HepG2 (cell line): ENCODE results near the gene TRIM27. TPM values are rescaled to one million over a fixed set of nuclear protein-coding genes. Genes with fewer than 3 reads are reported as not detected.
A peak's percentile ranks its signal among the peaks of the same experiment; 100 is the strongest.

Experiments
- AGO2 ChIP-seq: fragments of 200-400 bp; formaldehyde crosslinking; optimal IDR thresholded peaks from 2 replicates; pipeline ENCODE3; 2017; ENCODE audit warnings: mild to moderate bottlenecking, low read depth, low read length, moderate library complexity
- CBX5 ChIP-seq: sonication (generic); formaldehyde crosslinking; IDR thresholded peaks from 2 replicates; pipeline ENCODE4 v1.4.0; 2020; ENCODE audit warnings: missing genetic modification reagents, borderline replicate concordance
- ESRRA ChIP-seq: sonication (generic); formaldehyde crosslinking; IDR thresholded peaks from 2 replicates; pipeline ENCODE4 v1.5.1; 2020; ENCODE audit warnings: mild to moderate bottlenecking, low read depth, missing genetic modification reagents
- MBD4 ChIP-seq: IDR thresholded peaks from 2 replicates; pipeline ENCODE4 v1.6.1; 2012; ENCODE audit warnings: low read length, inconsistent platforms, borderline replicate concordance
- MLLT10 ChIP-seq: sonication (generic); formaldehyde crosslinking; IDR thresholded peaks from 2 replicates; pipeline ENCODE4 v1.4.0; 2020; ENCODE audit warnings: missing genetic modification reagents
- NONO ChIP-seq, 2 experiments: fragments of 450-650 bp in 1 of 2; sonication (generic) in 1 of 2; formaldehyde crosslinking in 1 of 2; IDR thresholded peaks in 1 of 2; conservative IDR thresholded peaks in 1 of 2; 2 replicates each; pipeline versions ENCODE4 v1.6.1 to v1.8.0; 2017 to 2022; ENCODE audit warnings: mild to moderate bottlenecking in 1 of 2, missing genetic modification reagents in 1 of 2, moderate library complexity in 1 of 2
- POLR2G ChIP-seq: fragments of 200-400 bp; formaldehyde crosslinking; IDR thresholded peaks from 2 replicates; pipeline ENCODE4 v1.6.1; 2018; ENCODE audit warnings: mild to moderate bottlenecking, low read depth, low read length, moderate library complexity
- SAP130 ChIP-seq: IDR thresholded peaks from 2 replicates; pipeline ENCODE4 v1.6.1; 2016; ENCODE audit warnings: low read depth
- ZNF274 ChIP-seq: sonication (generic); formaldehyde crosslinking; IDR thresholded peaks from 2 replicates; pipeline ENCODE4 v1.5.1; 2020; ENCODE audit warnings: mild to moderate bottlenecking, missing genetic modification reagents
- ZNF816 ChIP-seq: sonication (generic); formaldehyde crosslinking; IDR thresholded peaks from 2 replicates; pipeline ENCODE4 v1.8.0; 2022; ENCODE audit warnings: missing genetic modification reagents, mild to moderate bottlenecking, borderline replicate concordance
- polyA plus RNA-seq, 8 experiments: library from polyadenylated mRNA; depleted of rRNA in 3 of 8; stranded (reverse) in 7 of 8; unstranded in 1 of 8; fragments of >200 nt; fragmentation: Illumina TruSeq in 4 of 8; extraction: Trizol in 4 of 8; gene quantifications; 2 replicates each; pipeline versions ENCODE4 v1.2.1 to v1.2.3, GENCODE V29; 2011 to 2016; ENCODE audit warnings: low read depth in 4 of 8, missing spikeins in 1 of 8, mixed read lengths in 1 of 8; ENCODE audit not compliant: insufficient read depth in 1 of 8
- total RNA-seq, 5 experiments: library from RNA; depleted of rRNA; stranded (reverse); fragments of >200 nt; fragmentation: Illumina TruSeq; extraction: Trizol; gene quantifications; 2 replicates each; pipeline ENCODE4 v1.2.3, GENCODE V29; 2016; ENCODE audit warnings: low read depth in 1 of 5
- TF ChIP-seq, protein P1 (sequence below): sonication (generic); formaldehyde crosslinking; IDR thresholded peaks from 2 replicates; pipeline ENCODE4 v1.5.1; 2020; ENCODE audit warnings: mild to moderate bottlenecking, missing genetic modification reagents, moderate library complexity
- TF ChIP-seq, protein P2 (sequence below): sonication (generic); formaldehyde crosslinking; IDR thresholded peaks from 2 replicates; pipeline ENCODE4 v1.5.1; 2020; ENCODE audit warnings: mild to moderate bottlenecking, missing genetic modification reagents, borderline replicate concordance

The TRIM27 gene
- total and polyA plus RNA-seq, 2 of the 13 experiments (the other 11 are each of a cell fraction or from before 2014, with no cell fraction given) = 88.6 to 112 TPM

- TF ChIP-seq ZNF816 = 0 out of 2 replicates have a peak, but pooled peaks have one; percentile 28
- peak; percentile 81 for TF ChIP-seq SAP130
- TF ChIP-seq MBD4 = peak; percentile 37; the same call in 1 of the 2 replicates
- TF ChIP-seq ESRRA (CRISPR knock-in tag) = no peak
- no peak for TF ChIP-seq NONO (IDR thresholded peaks at IDR 0.05)
- peak; percentile 18; the same call in 1 of the 2 replicates for TF ChIP-seq NONO (CRISPR knock-in tag; conservative IDR thresholded peaks at IDR 0.05)
- TF ChIP-seq AGO2 = peak; percentile 94
- peak; percentile 72 for TF ChIP-seq POLR2G
- TF ChIP-seq, protein P1, sequence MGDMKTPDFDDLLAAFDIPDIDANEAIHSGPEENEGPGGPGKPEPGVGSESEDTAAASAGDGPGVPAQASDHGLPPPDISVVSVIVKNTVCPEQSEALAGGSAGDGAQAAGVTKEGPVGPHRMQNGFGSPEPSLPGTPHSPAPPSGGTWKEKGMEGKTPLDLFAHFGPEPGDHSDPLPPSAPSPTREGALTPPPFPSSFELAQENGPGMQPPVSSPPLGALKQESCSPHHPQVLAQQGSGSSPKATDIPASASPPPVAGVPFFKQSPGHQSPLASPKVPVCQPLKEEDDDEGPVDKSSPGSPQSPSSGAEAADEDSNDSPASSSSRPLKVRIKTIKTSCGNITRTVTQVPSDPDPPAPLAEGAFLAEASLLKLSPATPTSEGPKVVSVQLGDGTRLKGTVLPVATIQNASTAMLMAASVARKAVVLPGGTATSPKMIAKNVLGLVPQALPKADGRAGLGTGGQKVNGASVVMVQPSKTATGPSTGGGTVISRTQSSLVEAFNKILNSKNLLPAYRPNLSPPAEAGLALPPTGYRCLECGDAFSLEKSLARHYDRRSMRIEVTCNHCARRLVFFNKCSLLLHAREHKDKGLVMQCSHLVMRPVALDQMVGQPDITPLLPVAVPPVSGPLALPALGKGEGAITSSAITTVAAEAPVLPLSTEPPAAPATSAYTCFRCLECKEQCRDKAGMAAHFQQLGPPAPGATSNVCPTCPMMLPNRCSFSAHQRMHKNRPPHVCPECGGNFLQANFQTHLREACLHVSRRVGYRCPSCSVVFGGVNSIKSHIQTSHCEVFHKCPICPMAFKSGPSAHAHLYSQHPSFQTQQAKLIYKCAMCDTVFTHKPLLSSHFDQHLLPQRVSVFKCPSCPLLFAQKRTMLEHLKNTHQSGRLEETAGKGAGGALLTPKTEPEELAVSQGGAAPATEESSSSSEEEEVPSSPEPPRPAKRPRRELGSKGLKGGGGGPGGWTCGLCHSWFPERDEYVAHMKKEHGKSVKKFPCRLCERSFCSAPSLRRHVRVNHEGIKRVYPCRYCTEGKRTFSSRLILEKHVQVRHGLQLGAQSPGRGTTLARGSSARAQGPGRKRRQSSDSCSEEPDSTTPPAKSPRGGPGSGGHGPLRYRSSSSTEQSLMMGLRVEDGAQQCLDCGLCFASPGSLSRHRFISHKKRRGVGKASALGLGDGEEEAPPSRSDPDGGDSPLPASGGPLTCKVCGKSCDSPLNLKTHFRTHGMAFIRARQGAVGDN (CRISPR knock-in tag) = peak; percentile 86
- TF ChIP-seq CBX5 (CRISPR knock-in tag) = peak; percentile 70; the same call in 1 of the 2 replicates
- TF ChIP-seq ZNF274 (CRISPR knock-in tag) = peak; percentile 90
- TF ChIP-seq, protein P2, sequence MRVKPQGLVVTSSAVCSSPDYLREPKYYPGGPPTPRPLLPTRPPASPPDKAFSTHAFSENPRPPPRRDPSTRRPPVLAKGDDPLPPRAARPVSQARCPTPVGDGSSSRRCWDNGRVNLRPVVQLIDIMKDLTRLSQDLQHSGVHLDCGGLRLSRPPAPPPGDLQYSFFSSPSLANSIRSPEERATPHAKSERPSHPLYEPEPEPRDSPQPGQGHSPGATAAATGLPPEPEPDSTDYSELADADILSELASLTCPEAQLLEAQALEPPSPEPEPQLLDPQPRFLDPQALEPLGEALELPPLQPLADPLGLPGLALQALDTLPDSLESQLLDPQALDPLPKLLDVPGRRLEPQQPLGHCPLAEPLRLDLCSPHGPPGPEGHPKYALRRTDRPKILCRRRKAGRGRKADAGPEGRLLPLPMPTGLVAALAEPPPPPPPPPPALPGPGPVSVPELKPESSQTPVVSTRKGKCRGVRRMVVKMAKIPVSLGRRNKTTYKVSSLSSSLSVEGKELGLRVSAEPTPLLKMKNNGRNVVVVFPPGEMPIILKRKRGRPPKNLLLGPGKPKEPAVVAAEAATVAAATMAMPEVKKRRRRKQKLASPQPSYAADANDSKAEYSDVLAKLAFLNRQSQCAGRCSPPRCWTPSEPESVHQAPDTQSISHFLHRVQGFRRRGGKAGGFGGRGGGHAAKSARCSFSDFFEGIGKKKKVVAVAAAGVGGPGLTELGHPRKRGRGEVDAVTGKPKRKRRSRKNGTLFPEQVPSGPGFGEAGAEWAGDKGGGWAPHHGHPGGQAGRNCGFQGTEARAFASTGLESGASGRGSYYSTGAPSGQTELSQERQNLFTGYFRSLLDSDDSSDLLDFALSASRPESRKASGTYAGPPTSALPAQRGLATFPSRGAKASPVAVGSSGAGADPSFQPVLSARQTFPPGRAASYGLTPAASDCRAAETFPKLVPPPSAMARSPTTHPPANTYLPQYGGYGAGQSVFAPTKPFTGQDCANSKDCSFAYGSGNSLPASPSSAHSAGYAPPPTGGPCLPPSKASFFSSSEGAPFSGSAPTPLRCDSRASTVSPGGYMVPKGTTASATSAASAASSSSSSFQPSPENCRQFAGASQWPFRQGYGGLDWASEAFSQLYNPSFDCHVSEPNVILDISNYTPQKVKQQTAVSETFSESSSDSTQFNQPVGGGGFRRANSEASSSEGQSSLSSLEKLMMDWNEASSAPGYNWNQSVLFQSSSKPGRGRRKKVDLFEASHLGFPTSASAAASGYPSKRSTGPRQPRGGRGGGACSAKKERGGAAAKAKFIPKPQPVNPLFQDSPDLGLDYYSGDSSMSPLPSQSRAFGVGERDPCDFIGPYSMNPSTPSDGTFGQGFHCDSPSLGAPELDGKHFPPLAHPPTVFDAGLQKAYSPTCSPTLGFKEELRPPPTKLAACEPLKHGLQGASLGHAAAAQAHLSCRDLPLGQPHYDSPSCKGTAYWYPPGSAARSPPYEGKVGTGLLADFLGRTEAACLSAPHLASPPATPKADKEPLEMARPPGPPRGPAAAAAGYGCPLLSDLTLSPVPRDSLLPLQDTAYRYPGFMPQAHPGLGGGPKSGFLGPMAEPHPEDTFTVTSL (CRISPR knock-in tag) = 0 out of 2 replicates have a peak, but pooled peaks have one; percentile 22
- TF ChIP-seq MLLT10 (CRISPR knock-in tag) = no peak
Observed at GRCh38 chr6:28896505-28897368, 27.0 kb downstream of the TRIM27 start (continued).
